Measurements from ENCODE around the gene BLOC1S2.

- TF ChIP-seq EZH2 (IDR thresholded peaks at IDR 0.05; ENCODE audit: low read length, missing control alignments) (no peak), CTCF (conservative IDR thresholded peaks at IDR 0.05 in 1 of 2, IDR thresholded peaks at IDR 0.05 in 1 of 2; ENCODE audit: low read depth in 1 of 2, low read length in 2 of 2) (no peak)
Measured at GRCh38 chr10:100318207-100318606, 31.7 kb upstream of the BLOC1S2 start.

Measured in fibroblast of lung (primary cell).